Measurements from ENCODE around the gene SLC5A10.

Gene SLC5A10

GRCh38 chr17:18965530-18966236 lies 13.7 kb downstream of the SLC5A10 start:
- DNase-seq: no peak

- no peak for DNase-seq
These were observed 15.1 kb downstream of the SLC5A10 start for GRCh38 chr17:18966831-18967624.

GRCh38 chr17:18967916-18968315 lies 16.0 kb downstream of the SLC5A10 start:
- no peak for DNase-seq

GRCh38 chr17:18968345-18968744 lies 16.4 kb downstream of the SLC5A10 start:
- no peak for DNase-seq

GRCh38 chr17:18968945-18969887 lies 17.3 kb downstream of the SLC5A10 start:
- DNase-seq: peak; percentile 54

- no peak for DNase-seq
These were observed 18.9 kb downstream of the SLC5A10 start for GRCh38 chr17:18970582-18971480.

GRCh38 chr17:18971801-18972200 lies 19.8 kb downstream of the SLC5A10 start:
- DNase-seq: no peak

GRCh38 chr17:18974407-18975149 lies 22.6 kb downstream of the SLC5A10 start:
- DNase-seq: no peak

- no peak for DNase-seq
These were observed 23.6 kb downstream of the SLC5A10 start for GRCh38 chr17:18975597-18975996.

- no peak for DNase-seq
These were observed 24.2 kb downstream of the SLC5A10 start for GRCh38 chr17:18976201-18976600.

GRCh38 chr17:18977021-18977420 lies 25.1 kb downstream of the SLC5A10 start:
- no peak for DNase-seq

- no peak for DNase-seq
These were observed 25.7 kb downstream of the SLC5A10 start for GRCh38 chr17:18977646-18978045.

GRCh38 chr17:18978050-18978449 lies 26.1 kb downstream of the SLC5A10 start:
- DNase-seq: no peak

GRCh38 chr17:18978655-18979054 lies 26.7 kb downstream of the SLC5A10 start:
- no peak for DNase-seq

- DNase-seq: no peak
These were observed 28.8 kb downstream of the SLC5A10 start for GRCh38 chr17:18980682-18981334.

- no peak for DNase-seq
These were observed 29.3 kb downstream of the SLC5A10 start for GRCh38 chr17:18981335-18981641.

GRCh38 chr17:18981642-18982424 lies 29.9 kb downstream of the SLC5A10 start:
- DNase-seq: no peak

GRCh38 chr17:18984273-18985114 lies 32.5 kb downstream of the SLC5A10 start:
- DNase-seq: no peak

- DNase-seq: no peak
These were observed 33.5 kb downstream of the SLC5A10 start for GRCh38 chr17:18985475-18985874.
